ENCODE measurements around the gene KIAA1755.

DNA sequence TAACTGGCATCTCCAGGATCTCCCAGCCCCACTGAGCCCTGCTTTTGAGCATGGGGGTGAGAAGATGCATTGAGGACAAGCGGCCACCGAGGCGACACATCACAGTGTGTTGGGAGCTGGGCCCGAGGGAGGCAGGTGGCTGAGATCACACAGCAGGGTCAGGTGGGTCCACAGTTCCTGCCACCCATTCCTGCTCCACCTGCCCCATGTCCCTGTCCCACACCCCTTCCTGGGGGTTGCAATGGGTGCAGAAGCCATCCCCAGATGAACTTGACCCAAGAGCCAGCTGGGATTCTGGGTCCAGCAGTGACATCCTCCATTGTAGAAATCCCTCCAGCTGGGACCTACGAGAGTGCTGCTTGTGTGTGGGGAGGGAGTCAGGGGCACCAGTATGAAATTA lies 96.5 kb downstream of the KIAA1755 start:
- TF ChIP-seq, protein P1, sequence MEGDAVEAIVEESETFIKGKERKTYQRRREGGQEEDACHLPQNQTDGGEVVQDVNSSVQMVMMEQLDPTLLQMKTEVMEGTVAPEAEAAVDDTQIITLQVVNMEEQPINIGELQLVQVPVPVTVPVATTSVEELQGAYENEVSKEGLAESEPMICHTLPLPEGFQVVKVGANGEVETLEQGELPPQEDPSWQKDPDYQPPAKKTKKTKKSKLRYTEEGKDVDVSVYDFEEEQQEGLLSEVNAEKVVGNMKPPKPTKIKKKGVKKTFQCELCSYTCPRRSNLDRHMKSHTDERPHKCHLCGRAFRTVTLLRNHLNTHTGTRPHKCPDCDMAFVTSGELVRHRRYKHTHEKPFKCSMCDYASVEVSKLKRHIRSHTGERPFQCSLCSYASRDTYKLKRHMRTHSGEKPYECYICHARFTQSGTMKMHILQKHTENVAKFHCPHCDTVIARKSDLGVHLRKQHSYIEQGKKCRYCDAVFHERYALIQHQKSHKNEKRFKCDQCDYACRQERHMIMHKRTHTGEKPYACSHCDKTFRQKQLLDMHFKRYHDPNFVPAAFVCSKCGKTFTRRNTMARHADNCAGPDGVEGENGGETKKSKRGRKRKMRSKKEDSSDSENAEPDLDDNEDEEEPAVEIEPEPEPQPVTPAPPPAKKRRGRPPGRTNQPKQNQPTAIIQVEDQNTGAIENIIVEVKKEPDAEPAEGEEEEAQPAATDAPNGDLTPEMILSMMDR (IDR thresholded peaks at IDR 0.05), result no peak
- no peak for TF ChIP-seq POLR2A (IDR thresholded peaks at IDR 0.05)

Measured in heart left ventricle (tissue), 13 donors.